GM12878 (cell line): ENCODE data around the gene ARMC2. TPM values are rescaled to one million over a fixed set of nuclear protein-coding genes. Genes with fewer than 3 reads are reported as not detected.

Experiments
- ATAC-seq: fragments of 200-7000 bp; cut with Tn5 transposase; 3 replicates; pipeline ENCODE4 v1.9.1; 2020; ENCODE audit warnings: mild to moderate bottlenecking, moderate library complexity
- BruUV-seq: library from RNA; stranded (reverse); fragments of 400-500 nt; replicated peaks from 2 replicates; lab custom pipeline; 2021; lab: Mats Ljungman, UMichigan
- CTCF ChIA-PET: fragments of 300-600 bp; sonication (Branson Sonifier 250); formaldehyde crosslinking; extraction: SDS; loops from one replicate; lab custom pipeline; 2021; ENCODE audit warnings: inconsistent platforms; lab: Yijun Ruan, JAX
- POLR2A ChIA-PET: fragments of 350-600 bp; formaldehyde crosslinking; extraction: SDS; loops from one replicate; lab custom pipeline; 2021; ENCODE audit warnings: inconsistent platforms; lab: Charles Lee
- RAD21 ChIA-PET: fragments of 300-600 bp; sonication (Branson Sonifier 250); formaldehyde crosslinking; loops from one replicate; lab custom pipeline; 2023; ENCODE audit warnings: antibody characterized with exemption; ENCODE audit not compliant: unreplicated experiment; lab: Charles Lee
- SMC1A ChIA-PET: fragments of 300-600 bp; sonication (Branson Sonifier 250); formaldehyde crosslinking; loops from one replicate; lab custom pipeline; 2023; ENCODE audit not compliant: unreplicated experiment, uncharacterized antibody; lab: Charles Lee
- DNase-seq: peaks from one replicate; pipeline ENCODE4 v3.0.0-alpha.2; 2011; ENCODE audit warnings: low read depth, low spot score
- FAIRE-seq: peaks from 3 replicates; lab custom pipeline; 2011; peaks lifted over from hg19 to GRCh38; lab: Jason Lieb, UNC
- H2AFZ ChIP-seq: 2 replicates; pipeline ENCODE4 v1.6.0; 2011; ENCODE audit warnings: low read depth, low read length, control low read depth; ENCODE audit not compliant: control insufficient read depth
- H3K27ac ChIP-seq: 2 replicates; pipeline ENCODE4 v1.5.1; 2011; ENCODE audit warnings: control low read depth; ENCODE audit not compliant: control insufficient read depth, insufficient read depth
- H3K27me3 ChIP-seq, 2 experiments: replicated peaks in 1 of 2; 2 replicates each; pipeline versions ENCODE4 v1.6.0 to v1.6.1; 2011; ENCODE audit warnings: low read length in 1 of 2; ENCODE audit not compliant: control insufficient read depth in 2 of 2, insufficient read depth in 2 of 2
- H3K36me3 ChIP-seq, 2 experiments: 2 replicates each; pipeline ENCODE4 v1.5.1; 2011; ENCODE audit warnings: low read length in 1 of 2; ENCODE audit not compliant: control insufficient read depth in 2 of 2, insufficient read depth in 2 of 2
- H3K4me1 ChIP-seq: 2 replicates; pipeline ENCODE4 v1.6.1; 2011; ENCODE audit warnings: mild to moderate bottlenecking, low read length, moderate library complexity, mixed read lengths; ENCODE audit not compliant: control insufficient read depth, insufficient read depth
- H3K4me2 ChIP-seq: 2 replicates; pipeline ENCODE4 v1.6.0; 2011; ENCODE audit warnings: control low read depth; ENCODE audit not compliant: control insufficient read depth, insufficient read depth
- H3K4me3 ChIP-seq: fragments of 200-600 bp; sonication (generic); 2 replicates; pipeline ENCODE4 v1.5.1; 2016
- H3K79me2 ChIP-seq: 2 replicates; pipeline ENCODE4 v1.6.0; 2011; ENCODE audit warnings: low read length; ENCODE audit not compliant: control insufficient read depth, insufficient read depth
- H3K9ac ChIP-seq: 2 replicates; pipeline ENCODE4 v1.8.0; 2011; ENCODE audit warnings: low read length, control low read depth, mixed read lengths; ENCODE audit not compliant: control insufficient read depth, insufficient read depth
- H3K9me3 ChIP-seq: replicated peaks from 3 replicates; pipeline ENCODE4 v1.5.1; 2011; ENCODE audit warnings: mild to moderate bottlenecking, low read length; ENCODE audit not compliant: control insufficient read depth, insufficient read depth
- H4K20me1 ChIP-seq: 2 replicates; pipeline ENCODE4 v1.6.0; 2011; ENCODE audit not compliant: control insufficient read depth, insufficient read depth
- BACH1 ChIP-seq: fragments of 450-650 bp; IDR thresholded peaks from 2 replicates; pipeline ENCODE4 v1.6.1; 2017; ENCODE audit warnings: mild to moderate bottlenecking, borderline replicate concordance
- CBX5 ChIP-seq: sonication (generic); IDR thresholded peaks from 2 replicates; pipeline ENCODE4 v1.6.1; 2016; ENCODE audit warnings: low read depth, moderate library complexity, mild to moderate bottlenecking, inconsistent platforms
- CEBPZ ChIP-seq: fragments of 150-350 bp; IDR thresholded peaks from 2 replicates; pipeline ENCODE4 v1.6.1; 2016; ENCODE audit warnings: low read depth, low read length
- CHD1 ChIP-seq: IDR thresholded peaks from 2 replicates; pipeline ENCODE4 v1.6.1; 2012; ENCODE audit warnings: low read depth, low read length, improper control_type of control experiment
- EED ChIP-seq: sonication (generic); IDR thresholded peaks from 2 replicates; pipeline ENCODE4 v1.6.1; 2016; ENCODE audit warnings: antibody characterized with exemption, low read depth
- NFYB ChIP-seq: IDR thresholded peaks from 2 replicates; pipeline ENCODE4 v1.6.1; 2011; ENCODE audit warnings: low read depth, mild to moderate bottlenecking, low read length, improper control_type of control experiment, moderate library complexity; ENCODE audit not compliant: insufficient read depth
- PKNOX1 ChIP-seq: fragments of 450-650 bp; IDR thresholded peaks from 2 replicates; pipeline ENCODE4 v1.6.1; 2016; ENCODE audit warnings: mild to moderate bottlenecking
- RFX5 ChIP-seq: IDR thresholded peaks from 2 replicates; pipeline ENCODE4 v1.6.1; 2011; ENCODE audit warnings: low read depth, low read length, improper control_type of control experiment
- TARDBP ChIP-seq: IDR thresholded peaks from 2 replicates; pipeline ENCODE4 v1.6.1; 2016; ENCODE audit warnings: borderline replicate concordance
- ZNF274 ChIP-seq: IDR thresholded peaks from one replicate; pipeline ENCODE4 v1.8.0; 2011; ENCODE audit not compliant: insufficient read length, insufficient read depth
- WGBS: methylation state at CpG from one replicate; pipeline ENCODE4 v1.1.6; 2016; ENCODE audit warnings: low lambda C conversion rate; ENCODE audit not compliant: insufficient replicate concordance, insufficient coverage; ENCODE audit errors: missing lambda C conversion rate; 5-methylcytosine and 5-hydroxymethylcytosine counted together
- in situ Hi-C: fragments of 300-500 bp; cut with MboI; formaldehyde crosslinking; loops from 9 replicates; pipeline ENCODE4 v1.14.3; 2018; ENCODE audit warnings: mixed read lengths
- intact Hi-C: fragments of 100-400 bp; cut with micrococcal nuclease; formaldehyde crosslinking; loops from one replicate; pipeline ENCODE4 v1.14.2; 2022; ENCODE audit not compliant: unreplicated experiment
- polyA plus RNA-seq, 11 experiments: library from polyadenylated mRNA; depleted of rRNA in 4 of 11; unstranded in 6 of 11; stranded (reverse) in 5 of 11; fragments of >200 nt; fragmentation: Nextera tagmentation in 4 of 11; fragmentation: Illumina TruSeq in 1 of 11; extraction: Ambion mirVana in 4 of 11; extraction: Trizol in 1 of 11; gene quantifications; 1 replicate in 1 of 11; 2 replicates in 10 of 11; pipeline versions ENCODE4 v1.2.1 to v1.2.3, GENCODE V29; 2011 to 2016; ENCODE audit warnings: inconsistent platforms in 2 of 11, missing spikeins in 2 of 11, low read depth in 1 of 11
- total RNA-seq, 4 experiments: library from RNA; depleted of rRNA in 3 of 4; stranded (reverse); fragments of >200 nt in 3 of 4; fragmentation: Illumina TruSeq in 1 of 4; extraction: Trizol in 1 of 4; gene quantifications; 2 replicates each; pipeline versions ENCODE4 v1.2.1 to v1.2.3, GENCODE V29; 2013 to 2021

Gene ARMC2
- total and polyA plus RNA-seq, 10 of the 15 experiments (the other 5 are each of a cell fraction or from before 2014, with no cell fraction given) = 0.06 to 0.33 (median 0.21) TPM; not detected in 5

DNA sequence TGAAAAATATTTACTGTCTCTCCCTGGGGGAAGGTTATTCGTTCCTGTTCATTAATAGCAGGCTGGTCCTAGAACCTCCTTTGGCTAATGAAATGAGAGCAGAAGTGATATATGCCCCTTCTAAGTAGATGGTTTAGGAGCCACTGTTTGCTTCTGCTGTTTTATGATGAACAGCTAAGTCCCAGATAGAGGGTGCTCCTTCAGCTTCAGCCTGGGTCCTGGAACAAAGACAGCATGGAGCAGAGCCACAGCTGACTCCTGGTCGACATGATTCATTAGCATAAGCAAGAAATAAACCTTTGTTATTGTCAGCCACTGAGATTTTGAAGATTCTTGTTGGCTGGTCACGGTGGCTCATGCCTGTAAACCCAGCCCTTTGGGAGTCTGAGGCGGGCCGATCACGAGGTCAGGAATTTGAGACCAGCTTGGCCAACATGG is 47.8 kb upstream of the ARMC2 start:
- no peaks in the 10 kb centered on the region for H3K79me2 ChIP-seq
- H3K27me3 ChIP-seq = 0 out of 4 replicates have a peak, but pooled peaks cover 0 to 7% of the 10 kb centered on the region in 2 experiments
- H3K4me2 ChIP-seq = no peak overlapping the region
- no peak overlapping the region for H3K4me3 ChIP-seq
- FAIRE-seq = no peak
- SMC1A ChIA-PET = interaction anchor here (1.4 kb wide), 1 partner anchor 273 kb away, joined by 4 read pairs; no protein-coding TSS in a partner anchor
- BruUV-seq = no TSS peak
- no peak overlapping the region for H3K27ac ChIP-seq
- TF ChIP-seq ZNF274 = no peak
- no peak for TF ChIP-seq CEBPZ
- no peak for TF ChIP-seq NFYB
- TF ChIP-seq CHD1 = no peak
- no peak for TF ChIP-seq RFX5
- TF ChIP-seq EED = no peak
- TF ChIP-seq BACH1 = no peak
- no peak for TF ChIP-seq CBX5
- no peak for TF ChIP-seq PKNOX1
- no peak for TF ChIP-seq TARDBP
- TF ChIP-seq, all 136 proteins: peak for 0
- in situ Hi-C loops = no loop called here
- RAD21 ChIA-PET = no interaction called here
- Histone ChIP-seq H4K20me1 (no peaks in the 10 kb centered on the region), H2AFZ (no peak overlapping the region), H3K9ac (no peak overlapping the region), H3K9me3 (no peaks in the 10 kb centered on the region), H3K4me1 (peaks cover 4% of the 10 kb centered on the region), H3K36me3 (no peaks in the 10 kb centered on the region)
- CTCF ChIA-PET = interaction anchor here (0.6 kb wide), 1 partner anchor 20 kb away, joined by 4 read pairs; no protein-coding TSS in a partner anchor
- POLR2A ChIA-PET = no interaction called here
- DNase-seq = no peak
- ATAC-seq = no peak
- WGBS = 52% methylated on average over 6 of the region's 6 CpGs
- intact Hi-C loops = no loop called here
